GM18498 (cell line): Measurements from ENCODE around the gene WNK2.

Source experiments
- ATAC-seq: cut with Tn5 transposase; IDR thresholded peaks from one replicate; pipeline ENCODE4 v1.9.1; 2021; ENCODE audit warnings: mild to moderate bottlenecking, moderate library complexity; ENCODE audit not compliant: unreplicated experiment

WNK2 gene

GRCh38 chr9:93184432-93185265 is 710 bp downstream of the WNK2 start:
- no peak for ATAC-seq

- no peak for ATAC-seq
Measured at GRCh38 chr9:93185266-93186214, 1.6 kb downstream of the WNK2 start.

- no peak for ATAC-seq
Measured at GRCh38 chr9:93186215-93186945, 2.4 kb downstream of the WNK2 start.

- no peak for ATAC-seq
Measured at GRCh38 chr9:93187047-93187446, 3.1 kb downstream of the WNK2 start.

GRCh38 chr9:93187574-93187973 is 3.6 kb downstream of the WNK2 start:
- ATAC-seq = no peak

GRCh38 chr9:93188426-93189368 is 4.8 kb downstream of the WNK2 start:
- ATAC-seq = no peak

- no peak for ATAC-seq
Measured at GRCh38 chr9:93189369-93190132, 5.6 kb downstream of the WNK2 start.

- no peak for ATAC-seq
Measured at GRCh38 chr9:93190133-93190525, 6.2 kb downstream of the WNK2 start.

GRCh38 chr9:93190656-93191353 is 6.9 kb downstream of the WNK2 start:
- ATAC-seq = no peak

- no peak for ATAC-seq
Measured at GRCh38 chr9:93191354-93191660, 7.4 kb downstream of the WNK2 start.

- no peak for ATAC-seq
Measured at GRCh38 chr9:93192721-93193387, 8.9 kb downstream of the WNK2 start.

GRCh38 chr9:93193388-93194220 is 9.7 kb downstream of the WNK2 start:
- ATAC-seq = no peak

GRCh38 chr9:93194221-93194625 is 10.3 kb downstream of the WNK2 start:
- no peak for ATAC-seq

GRCh38 chr9:93194641-93195040 is 10.7 kb downstream of the WNK2 start:
- ATAC-seq = no peak

- no peak for ATAC-seq
Measured at GRCh38 chr9:93196096-93197055, 12.4 kb downstream of the WNK2 start.

GRCh38 chr9:93197670-93198069 is 13.7 kb downstream of the WNK2 start:
- no peak for ATAC-seq
